Hematopoietic multipotent progenitor cell treated with erythropoietin and hydrocortisone succinate and interleukin-3 and kit ligand, for 8 days (in vitro differentiated cells): ENCODE measurements around the gene INPP5E.

ENCODE experiments used
- DNase-seq: peaks from one replicate; pipeline ENCODE4 v3.0.0-alpha.2; 2015

The INPP5E gene

GRCh38 chr9:136402067-136402466 lies 37.6 kb downstream of the INPP5E start:
- no peak for DNase-seq

GRCh38 chr9:136401173-136401922 lies 38.3 kb downstream of the INPP5E start:
- no peak for DNase-seq

GRCh38 chr9:136400038-136400834 lies 39.4 kb downstream of the INPP5E start, which contains the start of gene SNAPC4:
SNAPC4 (minus strand) TSS chr9:136400170; CDS start chr9:136398428, 1,742 bp downstream.
- DNase-seq: peak; percentile 87

GRCh38 chr9:136399176-136400037 lies 40.2 kb downstream of the INPP5E start:
- peak; percentile 53 for DNase-seq

GRCh38 chr9:136398286-136398685 lies 41.4 kb downstream of the INPP5E start:
- no peak for DNase-seq

GRCh38 chr9:136397643-136398042 lies 42.0 kb downstream of the INPP5E start:
- no peak for DNase-seq

- DNase-seq: no peak
Observed at GRCh38 chr9:136396219-136396515, 43.5 kb downstream of the INPP5E start.

GRCh38 chr9:136395345-136396218 lies 44.1 kb downstream of the INPP5E start:
- DNase-seq: no peak

- DNase-seq: peak; percentile 50
Observed at GRCh38 chr9:136395020-136395340, 44.7 kb downstream of the INPP5E start.

GRCh38 chr9:136394312-136395019 lies 45.2 kb downstream of the INPP5E start:
- DNase-seq: peak; percentile 29

GRCh38 chr9:136393531-136393930 lies 46.1 kb downstream of the INPP5E start:
- no peak for DNase-seq

GRCh38 chr9:136392538-136393449 lies 46.9 kb downstream of the INPP5E start:
- no peak for DNase-seq

GRCh38 chr9:136391737-136392537 lies 47.7 kb downstream of the INPP5E start:
- DNase-seq: no peak

GRCh38 chr9:136389396-136389795 lies 50.2 kb downstream of the INPP5E start:
- DNase-seq: peak; percentile 70

GRCh38 chr9:136387217-136387616 lies 52.4 kb downstream of the INPP5E start:
- no peak for DNase-seq

GRCh38 chr9:136386018-136386417 lies 53.6 kb downstream of the INPP5E start:
- DNase-seq: no peak

- DNase-seq: no peak
Observed at GRCh38 chr9:136385015-136385414, 54.6 kb downstream of the INPP5E start.

GRCh38 chr9:136383436-136383835 lies 56.2 kb downstream of the INPP5E start:
- no peak for DNase-seq

- no peak for DNase-seq
Observed at GRCh38 chr9:136381966-136382513, 57.6 kb downstream of the INPP5E start.
